HG03442 (cell line): ENCODE results near the gene GNS.
A peak's percentile ranks its signal among the peaks of the same experiment; 100 is the strongest.
"Not testable (repeated sequence)": the region's sequence is repeated elsewhere in the genome, so short reads cannot be mapped to it uniquely, and the experiment has no call there.

Source experiments
- ATAC-seq: cut with Tn5 transposase; IDR thresholded peaks from one replicate; pipeline ENCODE4 v1.9.1; 2021; ENCODE audit warnings: mild to moderate bottlenecking, moderate library complexity; ENCODE audit not compliant: unreplicated experiment

Gene GNS

GRCh38 chr12:64780132-64780530 lies 20.9 kb upstream of the GNS start:
- no peak for ATAC-seq

- no peak for ATAC-seq
These were observed 20.3 kb upstream of the GNS start for GRCh38 chr12:64779354-64779974.

DNA sequence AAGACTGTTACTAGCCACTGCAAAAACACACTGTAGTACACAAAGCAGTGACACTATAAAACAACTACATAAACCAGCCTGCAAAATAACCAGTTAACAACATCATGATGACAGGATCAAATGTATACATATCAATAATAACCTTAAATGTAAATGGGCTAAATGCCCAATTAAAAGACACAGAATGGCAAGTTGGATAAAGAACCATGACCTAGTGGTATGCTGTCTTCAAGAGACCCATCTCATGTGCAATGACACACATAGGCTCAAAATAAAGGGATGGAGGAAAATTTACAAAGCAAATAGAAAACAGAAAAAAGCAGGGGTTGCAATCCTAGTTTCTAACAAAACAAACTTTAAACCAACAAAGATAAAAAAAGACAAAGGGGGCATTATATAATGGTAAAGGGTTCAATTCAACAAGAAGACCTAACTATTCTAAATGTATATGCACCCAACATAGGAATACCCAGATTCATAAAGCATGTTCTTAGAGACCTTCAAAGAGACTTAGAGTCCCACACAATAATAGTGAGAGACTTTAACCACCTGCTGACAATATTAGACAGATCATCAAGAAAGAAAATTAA lies 16.0 kb upstream of the GNS start:
- ATAC-seq = not testable (repeated sequence)

- no peak for ATAC-seq
These were observed 14.2 kb upstream of the GNS start for GRCh38 chr12:64773386-64773785.

- no peak for ATAC-seq
These were observed 8.3 kb upstream of the GNS start for GRCh38 chr12:64767495-64767894.

- ATAC-seq = no peak
These were observed 1.8 kb upstream of the GNS start for GRCh38 chr12:64760808-64761573.

GRCh38 chr12:64757771-64758170 lies 1.4 kb downstream of the GNS start:
- no peak for ATAC-seq

- ATAC-seq = peak; percentile 43
These were observed 2.8 kb downstream of the GNS start for GRCh38 chr12:64756376-64756775.

GRCh38 chr12:64753427-64753826 lies 5.8 kb downstream of the GNS start:
- ATAC-seq = no peak

- ATAC-seq = no peak
These were observed 6.4 kb downstream of the GNS start for GRCh38 chr12:64752833-64753238.

- ATAC-seq = no peak
These were observed 7.2 kb downstream of the GNS start for GRCh38 chr12:64752032-64752431.

GRCh38 chr12:64749461-64750200 lies 9.6 kb downstream of the GNS start:
- ATAC-seq = no peak

GRCh38 chr12:64747695-64748094 lies 11.5 kb downstream of the GNS start:
- no peak for ATAC-seq

DNA sequence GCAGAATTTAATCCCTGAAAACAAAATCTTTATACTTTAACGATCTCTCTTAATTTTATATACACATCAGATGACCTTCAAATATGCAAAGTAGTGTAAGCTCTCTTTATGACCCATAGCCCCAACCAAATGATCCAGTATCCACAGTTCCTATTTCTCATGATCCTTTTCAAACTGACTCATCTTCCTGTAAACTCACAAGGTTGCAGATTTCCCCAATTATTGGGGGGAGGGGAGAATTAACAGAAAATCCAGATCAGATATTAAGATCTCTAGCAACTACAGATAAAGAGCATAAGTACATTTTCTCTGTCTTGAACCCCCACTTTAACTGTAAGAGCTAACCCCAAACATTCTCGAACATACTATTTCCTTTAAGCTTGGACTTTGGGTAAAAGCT lies 12.5 kb downstream of the GNS start:
- ATAC-seq = no peak

- ATAC-seq = no peak
These were observed 13.2 kb downstream of the GNS start for GRCh38 chr12:64745980-64746379.

- no peak for ATAC-seq
These were observed 13.9 kb downstream of the GNS start for GRCh38 chr12:64745259-64745807.

GRCh38 chr12:64744422-64745258 lies 14.6 kb downstream of the GNS start:
- no peak for ATAC-seq

- ATAC-seq = no peak
These were observed 16.0 kb downstream of the GNS start for GRCh38 chr12:64743206-64743605.

GRCh38 chr12:64742416-64742815 lies 16.8 kb downstream of the GNS start:
- ATAC-seq = no peak

DNA sequence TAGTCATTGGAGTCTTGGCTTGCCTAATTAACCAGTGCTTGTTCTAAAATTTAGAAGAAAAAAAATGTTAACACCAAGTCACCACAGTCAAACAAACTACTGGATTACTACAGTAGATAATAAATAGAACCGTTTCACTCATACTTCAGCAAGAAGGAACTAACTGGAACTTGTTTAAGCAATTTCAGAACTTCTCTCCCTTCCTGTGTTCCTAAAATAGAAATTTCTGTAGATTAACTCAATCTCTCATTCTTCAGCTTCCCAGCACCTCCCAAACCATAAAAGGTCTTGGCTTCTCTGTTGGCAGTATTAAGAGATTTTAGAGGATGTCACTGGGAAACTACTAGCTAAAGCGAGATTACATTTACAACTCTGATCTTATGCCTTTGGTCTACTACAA lies 18.6 kb downstream of the GNS start:
- ATAC-seq = no peak
